ENCODE measurements around the gene CDH13. TPM values are rescaled to one million over a fixed set of nuclear protein-coding genes. Genes with fewer than 3 reads are reported as not detected.

The CDH13 gene
- total and polyA plus RNA-seq, 2 experiments from 2014 or later = 1.6 to 4.4 TPM

- TF ChIP-seq, protein P1, sequence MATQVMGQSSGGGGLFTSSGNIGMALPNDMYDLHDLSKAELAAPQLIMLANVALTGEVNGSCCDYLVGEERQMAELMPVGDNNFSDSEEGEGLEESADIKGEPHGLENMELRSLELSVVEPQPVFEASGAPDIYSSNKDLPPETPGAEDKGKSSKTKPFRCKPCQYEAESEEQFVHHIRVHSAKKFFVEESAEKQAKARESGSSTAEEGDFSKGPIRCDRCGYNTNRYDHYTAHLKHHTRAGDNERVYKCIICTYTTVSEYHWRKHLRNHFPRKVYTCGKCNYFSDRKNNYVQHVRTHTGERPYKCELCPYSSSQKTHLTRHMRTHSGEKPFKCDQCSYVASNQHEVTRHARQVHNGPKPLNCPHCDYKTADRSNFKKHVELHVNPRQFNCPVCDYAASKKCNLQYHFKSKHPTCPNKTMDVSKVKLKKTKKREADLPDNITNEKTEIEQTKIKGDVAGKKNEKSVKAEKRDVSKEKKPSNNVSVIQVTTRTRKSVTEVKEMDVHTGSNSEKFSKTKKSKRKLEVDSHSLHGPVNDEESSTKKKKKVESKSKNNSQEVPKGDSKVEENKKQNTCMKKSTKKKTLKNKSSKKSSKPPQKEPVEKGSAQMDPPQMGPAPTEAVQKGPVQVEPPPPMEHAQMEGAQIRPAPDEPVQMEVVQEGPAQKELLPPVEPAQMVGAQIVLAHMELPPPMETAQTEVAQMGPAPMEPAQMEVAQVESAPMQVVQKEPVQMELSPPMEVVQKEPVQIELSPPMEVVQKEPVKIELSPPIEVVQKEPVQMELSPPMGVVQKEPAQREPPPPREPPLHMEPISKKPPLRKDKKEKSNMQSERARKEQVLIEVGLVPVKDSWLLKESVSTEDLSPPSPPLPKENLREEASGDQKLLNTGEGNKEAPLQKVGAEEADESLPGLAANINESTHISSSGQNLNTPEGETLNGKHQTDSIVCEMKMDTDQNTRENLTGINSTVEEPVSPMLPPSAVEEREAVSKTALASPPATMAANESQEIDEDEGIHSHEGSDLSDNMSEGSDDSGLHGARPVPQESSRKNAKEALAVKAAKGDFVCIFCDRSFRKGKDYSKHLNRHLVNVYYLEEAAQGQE (IDR thresholded peaks at IDR 0.05; ENCODE audit: unreplicated experiment) = no peak
- TF ChIP-seq CTCF (conservative IDR thresholded peaks at IDR 0.05; ENCODE audit: low read depth in 2 of 2) (no peak), POLR2AphosphoS5 (IDR thresholded peaks at IDR 0.05; ENCODE audit: low read depth) (no peak), JUNB (IDR thresholded peaks at IDR 0.05; ENCODE audit: unreplicated experiment) (no peak), CREB1 (CRISPR knock-in tag; IDR thresholded peaks at IDR 0.05; ENCODE audit: low read depth) (no peak), STAT1 (IDR thresholded peaks at IDR 0.05; ENCODE audit: unreplicated experiment) (no peak), NANOG (IDR thresholded peaks at IDR 0.05; ENCODE audit: borderline replicate concordance) (no peak)
- TF ChIP-seq, protein P2, sequence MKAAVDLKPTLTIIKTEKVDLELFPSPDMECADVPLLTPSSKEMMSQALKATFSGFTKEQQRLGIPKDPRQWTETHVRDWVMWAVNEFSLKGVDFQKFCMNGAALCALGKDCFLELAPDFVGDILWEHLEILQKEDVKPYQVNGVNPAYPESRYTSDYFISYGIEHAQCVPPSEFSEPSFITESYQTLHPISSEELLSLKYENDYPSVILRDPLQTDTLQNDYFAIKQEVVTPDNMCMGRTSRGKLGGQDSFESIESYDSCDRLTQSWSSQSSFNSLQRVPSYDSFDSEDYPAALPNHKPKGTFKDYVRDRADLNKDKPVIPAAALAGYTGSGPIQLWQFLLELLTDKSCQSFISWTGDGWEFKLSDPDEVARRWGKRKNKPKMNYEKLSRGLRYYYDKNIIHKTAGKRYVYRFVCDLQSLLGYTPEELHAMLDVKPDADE (IDR thresholded peaks at IDR 0.05) = no peak
These were observed 1153.1 kb downstream of the CDH13 start (continued) for GRCh38 chr16:83779886-83780285.

DNA sequence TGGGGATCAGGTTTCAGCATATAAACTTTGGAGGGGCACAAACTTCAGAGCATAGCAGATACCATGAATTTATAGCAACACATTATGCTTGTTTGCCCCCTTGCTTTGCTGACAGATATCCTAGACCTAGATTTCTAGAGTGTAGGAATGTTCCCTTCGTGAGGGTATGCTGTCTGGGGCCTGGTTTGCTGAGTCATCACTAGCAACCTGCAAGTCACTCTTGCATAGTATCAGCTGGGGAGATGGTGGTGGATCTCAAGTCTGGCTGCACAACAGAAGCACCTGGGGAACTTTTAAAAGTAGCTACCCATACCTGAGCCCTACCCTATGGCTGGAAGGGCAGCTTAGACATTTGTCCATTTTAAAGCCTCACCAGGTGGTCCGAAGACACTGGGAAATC, 1158.7 kb downstream of the CDH13 start:
- no peaks in the 10 kb centered on the region for H4K20me1 ChIP-seq (replicated peaks; ENCODE audit: insufficient read depth)
- Mint-ChIP-seq H3K27ac (no peak overlapping the region), H3K27me3 (ENCODE audit: insufficient read depth, low read depth, poor library complexity) (peaks cover 2% of the 10 kb centered on the region), H3K4me3 (no peak overlapping the region), H3K36me3 (ENCODE audit: low read depth) (no peaks in the 10 kb centered on the region), H3K9me3 (no peaks in the 10 kb centered on the region), H3K4me1 (no peaks in the 10 kb centered on the region)
- no peaks in the 10 kb centered on the region for H3K79me2 ChIP-seq (replicated peaks; ENCODE audit: insufficient read depth)
- H3K9me2 ChIP-seq (ENCODE audit: insufficient read depth) = peaks cover 8% of the 10 kb centered on the region; the same call in 1 of the 2 replicates
- H3K4me2 ChIP-seq = no peak overlapping the region
- H2AFZ ChIP-seq = 0 out of 2 replicates have a peak overlapping the region, but pooled peaks have one; percentile 47
- H3K27me3 ChIP-seq (ENCODE audit: insufficient read depth) = no peaks in the 10 kb centered on the region
- DNase-seq (ENCODE audit: low spot score) (no peak), ATAC-seq (no peak)
- no peaks in the 10 kb centered on the region for H3K36me3 ChIP-seq (ENCODE audit: insufficient read depth)
- no peak for TF ChIP-seq CREB1 (CRISPR knock-in tag; IDR thresholded peaks at IDR 0.05; ENCODE audit: low read depth)
- no peaks in the 10 kb centered on the region for H3K4me1 ChIP-seq (ENCODE audit: insufficient read depth)
- H3K4me3 ChIP-seq = no peak overlapping the region
- no peaks in the 10 kb centered on the region for H3F3A ChIP-seq (replicated peaks; ENCODE audit: low read depth)
- no peak overlapping the region for H3K27ac ChIP-seq (ENCODE audit: low read depth)

Measured in GM23338 (cell line).